Bronchial epithelial cell (primary cell): ENCODE data around the gene VWA8. TPM values are rescaled to one million over a fixed set of nuclear protein-coding genes. Genes with fewer than 3 reads are reported as not detected.

Source experiments
- DNase-seq: peaks from one replicate; pipeline ENCODE4 v3.0.0-alpha.2; 2010; ENCODE audit warnings: low read depth
- FAIRE-seq: peaks from 2 replicates; lab custom pipeline; 2011; peaks lifted over from hg19 to GRCh38; lab: Jason Lieb, UNC
- H3K27me3 ChIP-seq: 2 replicates; pipeline ENCODE4 v1.5.1; 2011; ENCODE audit warnings: low read length; ENCODE audit not compliant: control insufficient read depth, insufficient read depth
- H3K36me3 ChIP-seq: 2 replicates; pipeline ENCODE4 v1.5.1; 2011; ENCODE audit warnings: low read length; ENCODE audit not compliant: control insufficient read depth, insufficient read depth
- H3K4me3 ChIP-seq: 2 replicates; pipeline ENCODE4 v1.5.1; 2011; ENCODE audit warnings: mild to moderate bottlenecking, low read depth, low read length, control low read depth
- CTCF ChIP-seq: IDR thresholded peaks from 2 replicates; pipeline ENCODE4 v1.5.1; 2011; ENCODE audit warnings: mild to moderate bottlenecking, moderate library complexity, low read length, control low read depth, inconsistent platforms; ENCODE audit not compliant: insufficient read depth, severe bottlenecking
- total RNA-seq: library from RNA; depleted of rRNA; stranded (reverse); fragments of >200 nt; gene quantifications from 2 replicates; pipeline ENCODE4 v1.2.1, GENCODE V29; 2014

The VWA8 gene
- total RNA-seq, 1 donor from 2014 or later, result 17.1 TPM

GRCh38 chr13:41710771-41711170 is 250.1 kb downstream of the VWA8 start:
- DNase-seq (no peak), FAIRE-seq (no peak)
- H3K4me3 ChIP-seq, result no peak overlapping the region
- H3K36me3 ChIP-seq, result no peaks in the 10 kb centered on the region
- no peaks in the 10 kb centered on the region for H3K27me3 ChIP-seq
- TF ChIP-seq CTCF, result no peak

- TF ChIP-seq CTCF, result no peak
- no peak overlapping the region for H3K4me3 ChIP-seq
- H3K27me3 ChIP-seq, result no peaks in the 10 kb centered on the region
- no peaks in the 10 kb centered on the region for H3K36me3 ChIP-seq
- FAIRE-seq, result no peak
- DNase-seq, result peak; percentile 32
Measured at GRCh38 chr13:41709511-41709910, 251.4 kb downstream of the VWA8 start.

GRCh38 chr13:41708713-41709112 is 252.2 kb downstream of the VWA8 start:
- DNase-seq (no peak), FAIRE-seq (no peak)
- no peak for TF ChIP-seq CTCF
- Histone ChIP-seq H3K4me3 (no peak overlapping the region), H3K36me3 (no peaks in the 10 kb centered on the region), H3K27me3 (no peaks in the 10 kb centered on the region)

GRCh38 chr13:41707194-41707821 is 253.6 kb downstream of the VWA8 start:
- Histone ChIP-seq H3K36me3 (no peaks in the 10 kb centered on the region), H3K27me3 (no peaks in the 10 kb centered on the region), H3K4me3 (no peak overlapping the region)
- no peak for FAIRE-seq
- DNase-seq, result no peak
- no peak for TF ChIP-seq CTCF

- Histone ChIP-seq H3K4me3 (no peak overlapping the region), H3K27me3 (no peaks in the 10 kb centered on the region), H3K36me3 (no peaks in the 10 kb centered on the region)
- no peak for DNase-seq
- FAIRE-seq, result no peak
- no peak for TF ChIP-seq CTCF
Measured at GRCh38 chr13:41706152-41706551, 254.8 kb downstream of the VWA8 start.

GRCh38 chr13:41702540-41702939 is 258.4 kb downstream of the VWA8 start:
- no peaks in the 10 kb centered on the region for H3K27me3 ChIP-seq
- TF ChIP-seq CTCF, result no peak
- FAIRE-seq, result no peak
- H3K4me3 ChIP-seq, result no peak overlapping the region
- no peak for DNase-seq
- H3K36me3 ChIP-seq, result peaks cover under 1% of the 10 kb centered on the region
